Brain microvascular endothelial cell (primary cell): ENCODE measurements around the gene OGFOD2.

Experiments used
- DNase-seq: peaks from one replicate; pipeline ENCODE4 v3.0.0-alpha.2; 2020
- H3K27ac ChIP-seq: fragments of 250-450 bp; sonication (Bioruptor Pico); 2 replicates; pipeline ENCODE4 v1.5.1; 2020; ENCODE audit warnings: mild to moderate bottlenecking, moderate library complexity
- H3K27me3 ChIP-seq: fragments of 250-450 bp; sonication (Bioruptor Pico); replicated peaks from 2 replicates; pipeline ENCODE4 v1.5.1; 2020; ENCODE audit warnings: mild to moderate bottlenecking
- H3K36me3 ChIP-seq: fragments of 250-450 bp; sonication (Bioruptor Pico); replicated peaks from 2 replicates; pipeline ENCODE4 v1.5.1; 2020; ENCODE audit warnings: mild to moderate bottlenecking
- H3K4me3 ChIP-seq: 2 replicates; pipeline ENCODE4 v1.5.1; 2011; ENCODE audit warnings: low read depth, mild to moderate bottlenecking, control low read depth, low read length, moderate library complexity
- in situ Hi-C: cut with HindIII; loops from 2 replicates; pipeline ENCODE4 v1.10.0; 2017; ENCODE audit warnings: low sequenced_read_pairs, low pct_ligation_motif_present
- TF ChIP-seq, protein P1 (sequence below): IDR thresholded peaks from 2 replicates; pipeline ENCODE4 v1.5.1; 2011; ENCODE audit warnings: low read depth, mild to moderate bottlenecking, moderate library complexity, low read length, control low read depth, inconsistent platforms; ENCODE audit errors: missing control alignments

OGFOD2 gene

DNA sequence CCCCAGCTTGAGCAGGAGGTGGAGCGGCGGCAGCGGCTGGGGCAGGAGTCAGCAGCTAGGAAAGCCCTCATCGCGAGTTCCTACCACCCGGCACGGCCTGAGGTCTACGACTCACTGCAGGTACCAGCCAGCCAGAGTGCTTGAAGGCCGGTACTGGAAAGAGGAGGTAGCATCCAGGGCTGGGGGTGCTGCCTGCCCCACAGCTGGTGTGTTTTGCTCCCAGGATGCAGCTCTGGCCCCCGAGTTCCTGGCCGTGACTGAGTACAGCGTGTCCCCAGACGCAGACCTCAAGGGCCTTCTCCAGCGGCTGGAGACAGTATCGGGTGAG lies 1.6 kb downstream of the OGFOD2 start:
- DNase-seq, result no peak
- Histone ChIP-seq H3K27ac (no peak overlapping the region), H3K27me3 (no peaks in the 10 kb centered on the region), H3K36me3 (no peaks in the 10 kb centered on the region), H3K4me3 (no peak overlapping the region)
- in situ Hi-C loops, result no loop called here
- TF ChIP-seq, protein P1, sequence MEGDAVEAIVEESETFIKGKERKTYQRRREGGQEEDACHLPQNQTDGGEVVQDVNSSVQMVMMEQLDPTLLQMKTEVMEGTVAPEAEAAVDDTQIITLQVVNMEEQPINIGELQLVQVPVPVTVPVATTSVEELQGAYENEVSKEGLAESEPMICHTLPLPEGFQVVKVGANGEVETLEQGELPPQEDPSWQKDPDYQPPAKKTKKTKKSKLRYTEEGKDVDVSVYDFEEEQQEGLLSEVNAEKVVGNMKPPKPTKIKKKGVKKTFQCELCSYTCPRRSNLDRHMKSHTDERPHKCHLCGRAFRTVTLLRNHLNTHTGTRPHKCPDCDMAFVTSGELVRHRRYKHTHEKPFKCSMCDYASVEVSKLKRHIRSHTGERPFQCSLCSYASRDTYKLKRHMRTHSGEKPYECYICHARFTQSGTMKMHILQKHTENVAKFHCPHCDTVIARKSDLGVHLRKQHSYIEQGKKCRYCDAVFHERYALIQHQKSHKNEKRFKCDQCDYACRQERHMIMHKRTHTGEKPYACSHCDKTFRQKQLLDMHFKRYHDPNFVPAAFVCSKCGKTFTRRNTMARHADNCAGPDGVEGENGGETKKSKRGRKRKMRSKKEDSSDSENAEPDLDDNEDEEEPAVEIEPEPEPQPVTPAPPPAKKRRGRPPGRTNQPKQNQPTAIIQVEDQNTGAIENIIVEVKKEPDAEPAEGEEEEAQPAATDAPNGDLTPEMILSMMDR, result no peak

DNA sequence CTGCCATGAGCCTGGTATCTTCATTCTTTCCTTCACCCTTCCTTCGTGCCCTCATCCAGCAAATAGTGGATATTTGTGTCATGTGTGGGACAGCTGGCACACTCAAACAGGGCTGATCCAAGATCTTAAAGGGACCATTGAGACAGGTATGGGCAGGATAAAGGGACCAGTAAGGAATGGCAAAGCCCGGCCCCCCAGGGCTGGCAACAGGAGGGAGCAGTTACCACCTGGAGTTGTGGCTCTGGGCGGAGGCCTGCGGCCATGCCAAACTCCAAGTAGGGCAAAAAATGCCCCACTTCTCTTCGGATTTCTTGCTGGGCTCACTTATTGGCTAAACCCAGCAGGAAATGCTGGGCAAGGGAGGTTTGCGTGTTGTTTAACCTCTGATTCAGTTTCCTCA lies 2.1 kb downstream of the OGFOD2 start:
- Histone ChIP-seq H3K36me3 (no peaks in the 10 kb centered on the region), H3K27me3 (no peaks in the 10 kb centered on the region), H3K27ac (no peak overlapping the region), H3K4me3 (no peak overlapping the region)
- TF ChIP-seq, protein P1, result no peak
- in situ Hi-C loops, result no loop called here
- no peak for DNase-seq

DNA sequence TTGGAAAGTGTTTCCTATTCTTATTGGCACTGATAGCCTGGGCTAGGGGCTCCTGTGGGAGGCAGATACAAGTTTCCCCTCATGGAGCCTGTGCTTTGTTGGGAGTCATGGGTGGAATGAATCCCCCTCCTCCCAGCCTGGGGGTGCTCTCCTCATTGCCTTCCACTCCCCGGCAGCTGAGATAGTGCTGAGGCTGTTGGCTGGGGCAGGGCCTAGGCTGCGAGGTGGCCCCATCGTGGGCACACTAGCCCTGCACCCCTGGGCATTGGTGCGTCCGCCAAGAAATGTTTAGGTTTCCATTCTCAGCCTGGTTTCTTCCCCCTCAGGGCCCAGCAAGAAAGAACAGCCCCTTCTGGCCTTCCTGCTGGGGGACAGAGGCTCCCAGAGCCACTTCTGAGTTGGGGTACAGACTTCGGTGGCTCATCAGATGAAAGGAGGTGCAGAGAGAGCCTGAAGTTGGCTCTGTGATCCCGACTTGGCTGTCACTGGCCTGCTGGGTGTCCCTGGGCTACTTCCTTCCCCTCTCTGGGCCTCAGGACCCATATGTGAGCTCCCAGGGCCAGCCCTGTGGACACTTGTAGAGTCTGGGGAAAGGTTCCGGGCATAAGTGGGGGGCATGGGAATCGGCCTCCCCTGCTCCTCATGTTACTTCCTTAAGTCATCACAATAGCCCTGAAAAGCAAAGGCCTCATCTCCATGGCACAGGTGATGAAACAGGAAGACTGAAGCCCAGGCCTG lies 2.8 kb downstream of the OGFOD2 start:
- Histone ChIP-seq H3K4me3 (no peak overlapping the region), H3K27me3 (no peaks in the 10 kb centered on the region), H3K27ac (no peak overlapping the region), H3K36me3 (no peaks in the 10 kb centered on the region)
- TF ChIP-seq, protein P1, result no peak
- DNase-seq, result no peak
- in situ Hi-C loops, result no loop called here

DNA sequence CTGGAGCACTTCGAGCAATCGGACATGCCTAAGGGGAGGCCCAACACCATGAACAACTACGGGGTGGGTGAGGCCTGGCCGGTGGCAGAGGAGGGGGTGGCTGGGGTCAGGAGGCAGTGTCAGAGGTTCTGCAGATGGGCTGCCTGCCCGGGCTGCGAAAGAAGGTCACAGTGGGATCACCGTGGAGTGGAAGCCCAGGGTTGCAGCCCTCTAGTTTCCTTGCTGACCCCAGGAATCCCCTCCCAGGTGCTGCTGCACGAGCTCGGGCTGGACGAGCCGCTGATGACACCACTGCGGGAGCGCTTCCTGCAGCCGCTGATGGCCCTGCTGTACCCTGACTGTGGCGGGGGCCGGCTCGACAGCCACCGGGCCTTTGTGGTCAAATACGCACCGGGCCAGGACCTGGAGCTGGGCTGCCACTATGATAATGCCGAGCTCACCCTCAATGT lies 3.5 kb downstream of the OGFOD2 start:
- DNase-seq, result no peak
- Histone ChIP-seq H3K4me3 (no peak overlapping the region), H3K27me3 (no peaks in the 10 kb centered on the region), H3K27ac (no peak overlapping the region), H3K36me3 (no peaks in the 10 kb centered on the region)
- TF ChIP-seq, protein P1, result no peak
- in situ Hi-C loops, result no loop called here

DNA sequence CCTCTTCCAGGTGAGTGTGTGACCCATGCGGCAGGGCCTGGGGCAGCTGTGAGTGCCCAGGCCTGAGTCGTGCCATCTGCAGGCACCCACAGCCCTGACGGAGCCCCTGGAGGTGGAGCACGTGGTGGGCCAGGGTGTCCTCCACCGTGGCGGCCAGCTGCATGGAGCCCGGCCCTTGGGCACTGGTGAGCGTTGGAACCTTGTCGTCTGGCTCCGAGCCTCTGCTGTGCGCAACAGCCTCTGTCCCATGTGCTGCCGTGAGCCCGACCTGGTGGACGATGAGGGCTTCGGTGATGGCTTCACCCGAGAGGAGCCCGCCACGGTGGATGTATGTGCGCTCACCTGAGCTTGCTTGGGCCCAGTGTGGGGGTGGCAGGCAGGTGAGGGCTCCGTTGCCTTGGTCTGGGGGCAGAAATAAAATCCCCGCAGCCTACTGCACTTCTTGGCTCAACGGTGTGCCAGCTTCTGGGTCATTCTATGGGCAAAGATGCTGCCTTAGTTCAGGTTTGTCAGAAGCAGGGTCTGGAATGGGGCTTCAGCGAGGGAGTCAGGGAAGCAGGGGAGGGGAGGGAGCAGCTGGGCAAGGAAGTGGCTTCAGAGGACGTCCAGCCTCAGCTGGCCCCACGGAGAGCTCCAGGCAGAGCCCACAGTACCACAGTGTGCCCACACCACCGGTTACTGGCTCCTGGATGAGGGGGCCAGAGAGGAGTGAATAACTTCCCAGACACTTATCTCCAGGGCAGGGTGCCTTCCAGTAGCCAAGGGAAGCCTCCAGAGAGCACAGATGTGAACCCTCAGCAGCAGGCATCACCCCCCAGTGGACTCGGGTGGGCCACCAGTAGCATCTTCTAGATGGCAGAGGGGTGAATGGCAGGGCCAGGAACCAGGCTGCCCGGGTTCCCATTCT lies 4.2 kb downstream of the OGFOD2 start:
- in situ Hi-C loops, result no loop called here
- Histone ChIP-seq H3K27me3 (no peaks in the 10 kb centered on the region), H3K27ac (no peak overlapping the region), H3K36me3 (no peaks in the 10 kb centered on the region), H3K4me3 (peak overlapping the region; percentile 80)
- DNase-seq, result no peak
- TF ChIP-seq, protein P1, result no peak
